K562 (cell line): Measurements from ENCODE around the gene TMTC4. TPM values are rescaled to one million over a fixed set of nuclear protein-coding genes. Genes with fewer than 3 reads are reported as not detected.

Experiments
- ATAC-seq: fragments of 200-7000 bp; cut with Tn5 transposase; 3 replicates; pipeline ENCODE4 v1.9.1; 2020; ENCODE audit warnings: moderate library complexity
- BruUV-seq: library from RNA; stranded (reverse); fragments of 400-500 nt; replicated peaks from 2 replicates; lab custom pipeline; 2021; lab: Mats Ljungman, UMichigan
- CTCF ChIA-PET: fragments of 300-600 bp; formaldehyde crosslinking; extraction: SDS; loops from one replicate; lab custom pipeline; 2021; ENCODE audit warnings: low intra/inter-chr PET ratio; lab: Yijun Ruan, JAX
- POLR2A ChIA-PET: fragments of 300-600, 350-650 bp; sonication (Branson Sonifier 250); formaldehyde crosslinking; extraction: SDS; loops from one replicate; lab custom pipeline; 2021; ENCODE audit warnings: antibody characterized with exemption, inconsistent platforms; lab: Yijun Ruan, JAX
- DNase-seq, 4 experiments: peaks; one replicate each; pipeline versions ENCODE4 v3.0.0 to v3.0.0-alpha.2; 2011 to 2018; ENCODE audit warnings: low spot score in 3 of 4, mixed read lengths in 3 of 4; ENCODE audit errors: extremely low read depth in 1 of 4
- FAIRE-seq: peaks from 2 replicates; lab custom pipeline; 2011; peaks lifted over from hg19 to GRCh38; lab: Jason Lieb, UNC
- H2AFZ ChIP-seq: 2 replicates; pipeline ENCODE4 v1.6.0; 2011; ENCODE audit warnings: low read depth, low read length, control low read depth, inconsistent platforms
- H3K27ac ChIP-seq: fragments of 200-600 bp; 3 replicates; pipeline ENCODE4 v1.8.0; 2011; ENCODE audit warnings: low read depth, mild to moderate bottlenecking, control low read depth, inconsistent platforms, low read length, moderate library complexity, mixed read lengths; ENCODE audit errors: extremely low read depth
- H3K27me3 ChIP-seq, 2 experiments: fragments of 300-600 bp in 1 of 2; 2 replicates in 1 of 2; 3 replicates in 1 of 2; pipeline versions ENCODE4 v1.6.0 to v1.8.0; 2011; ENCODE audit warnings: inconsistent platforms in 2 of 2, low read length in 2 of 2, mild to moderate bottlenecking in 1 of 2, mixed read lengths in 1 of 2, moderate library complexity in 1 of 2; ENCODE audit not compliant: control insufficient read depth in 2 of 2, insufficient read depth in 2 of 2
- H3K36me3 ChIP-seq: fragments of 300-600 bp; 3 replicates; pipeline ENCODE4 v1.8.0; 2011; ENCODE audit warnings: mild to moderate bottlenecking, low read length, inconsistent platforms; ENCODE audit not compliant: control insufficient read depth, insufficient read depth
- H3K4me1 ChIP-seq, 2 experiments: fragments of 200-600 bp in 1 of 2; replicated peaks in 1 of 2; 2 replicates in 1 of 2; 3 replicates in 1 of 2; pipeline versions ENCODE4 v1.5.1 to v1.8.0; 2011; ENCODE audit warnings: inconsistent platforms in 2 of 2, low read length in 2 of 2, mild to moderate bottlenecking in 1 of 2, mixed read lengths in 1 of 2, moderate library complexity in 1 of 2; ENCODE audit not compliant: control insufficient read depth in 2 of 2, insufficient read depth in 2 of 2
- H3K4me2 ChIP-seq: 2 replicates; pipeline ENCODE4 v1.6.1; 2011; ENCODE audit warnings: low read length, control low read depth, inconsistent platforms, mixed read lengths; ENCODE audit not compliant: insufficient read depth
- H3K4me3 ChIP-seq: fragments of 200-600 bp; sonication (generic), shearing (Covaris generic); 2 replicates; pipeline ENCODE4 v1.5.1; 2016; ENCODE audit warnings: control low read depth, inconsistent platforms
- H3K79me2 ChIP-seq: fragments of 200-600 bp; 3 replicates; pipeline ENCODE4 v1.8.0; 2011; ENCODE audit warnings: low read length, inconsistent platforms; ENCODE audit not compliant: control insufficient read depth, insufficient read depth
- H3K9ac ChIP-seq, 2 experiments: 2 replicates each; pipeline versions ENCODE4 v1.6.0 to v1.6.1; 2011; ENCODE audit warnings: low read depth in 2 of 2, low read length in 2 of 2, control low read depth in 1 of 2, inconsistent platforms in 1 of 2, mild to moderate bottlenecking in 1 of 2, mixed read lengths in 1 of 2; ENCODE audit not compliant: insufficient read depth in 1 of 2
- H3K9me1 ChIP-seq: one replicate; pipeline ENCODE4 v1.6.0; 2011; ENCODE audit warnings: inconsistent platforms, mild to moderate bottlenecking, low read length, moderate library complexity; ENCODE audit not compliant: control insufficient read depth, insufficient read depth
- H3K9me3 ChIP-seq: replicated peaks from 2 replicates; pipeline ENCODE4 v1.5.1; 2011; ENCODE audit warnings: low read depth, low read length, inconsistent platforms; ENCODE audit not compliant: control insufficient read depth, insufficient read depth
- H4K20me1 ChIP-seq: replicated peaks from 2 replicates; pipeline ENCODE4 v1.6.1; 2011; ENCODE audit warnings: low read length, inconsistent platforms, mixed read lengths; ENCODE audit not compliant: control insufficient read depth, insufficient read depth
- E2F8 ChIP-seq: fragments of 450-650 bp; IDR thresholded peaks from 2 replicates; pipeline ENCODE4 v1.7.1; 2018; ENCODE audit warnings: mild to moderate bottlenecking, low read depth; ENCODE audit not compliant: partially characterized antibody
- EHMT2 ChIP-seq: fragments of 450-650 bp; IDR thresholded peaks from 2 replicates; pipeline ENCODE4 v1.6.1; 2018; ENCODE audit warnings: antibody characterized with exemption
- EP400 ChIP-seq: fragments of 450-650 bp; IDR thresholded peaks from 2 replicates; pipeline ENCODE4 v1.6.1; 2017; ENCODE audit warnings: antibody characterized with exemption, mild to moderate bottlenecking, moderate library complexity
- GTF3C2 ChIP-seq: IDR thresholded peaks from 3 replicates; pipeline ENCODE4 v1.6.1; 2011; ENCODE audit warnings: borderline replicate concordance, mild to moderate bottlenecking, moderate library complexity; ENCODE audit not compliant: insufficient read length; ENCODE audit errors: extremely low read depth
- HIVEP1 ChIP-seq: fragments of 250-450 bp; sonication (Bioruptor Pico); IDR thresholded peaks from 2 replicates; pipeline ENCODE4 v1.4.0; 2020; ENCODE audit warnings: mild to moderate bottlenecking
- HNRNPH1 ChIP-seq: fragments of 200-400 bp; formaldehyde crosslinking; optimal IDR thresholded peaks from 2 replicates; pipeline ENCODE3; 2017; ENCODE audit warnings: low read depth, mild to moderate bottlenecking, low read length, moderate library complexity
- MAFG ChIP-seq: fragments of 450-650 bp; conservative IDR thresholded peaks from 2 replicates; pipeline ENCODE4 v1.6.1; 2016; ENCODE audit warnings: missing genetic modification characterization, missing compliant biosample characterization
- RBM34 ChIP-seq: fragments of 200-400 bp; formaldehyde crosslinking; IDR thresholded peaks from 2 replicates; pipeline ENCODE4 v1.6.1; 2018; ENCODE audit warnings: low read length, borderline replicate concordance; ENCODE audit not compliant: insufficient read depth
- TEAD4 ChIP-seq, 2 experiments: sonication (generic) in 1 of 2; formaldehyde crosslinking in 1 of 2; IDR thresholded peaks; 2 replicates each; pipeline versions ENCODE4 v1.6.1 to v1.8.0; 2012 to 2022; ENCODE audit warnings: borderline replicate concordance in 1 of 2, inconsistent platforms in 1 of 2, low read length in 1 of 2, mild to moderate bottlenecking in 1 of 2, missing genetic modification reagents in 1 of 2
- ZBTB26 ChIP-seq: fragments of 450-650 bp; formaldehyde crosslinking; IDR thresholded peaks from 2 replicates; pipeline ENCODE4 v1.4.0; 2022; ENCODE audit warnings: missing genetic modification characterization
- ZBTB7A ChIP-seq: IDR thresholded peaks from 2 replicates; pipeline ENCODE4 v1.6.1; 2011; ENCODE audit warnings: low read depth, mild to moderate bottlenecking, low read length, moderate library complexity, borderline replicate concordance; ENCODE audit not compliant: control insufficient read depth
- ZNF316 ChIP-seq: fragments of 450-650 bp; IDR thresholded peaks from 2 replicates; pipeline ENCODE4 v1.6.1; 2016
- WGBS: fragments of 100-300 bp; shearing (Covaris generic); methylation state at CpG from one replicate; pipeline ENCODE4 v1.1.6; 2016; ENCODE audit warnings: low coverage, mixed read lengths; ENCODE audit not compliant: insufficient coverage; ENCODE audit errors: missing lambda C conversion rate; 5-methylcytosine and 5-hydroxymethylcytosine counted together
- in situ Hi-C: fragments of 300-500 bp; cut with MboI; formaldehyde crosslinking; loops from 4 replicates; pipeline ENCODE4 v1.15.0; 2018; ENCODE audit warnings: inconsistent platforms, mixed read lengths
- intact Hi-C: fragments of 100-400 bp; cut with micrococcal nuclease; formaldehyde crosslinking; loops from 2 replicates; pipeline ENCODE4 v1.14.2; 2022
- polyA plus RNA-seq, 8 experiments: library from polyadenylated mRNA; depleted of rRNA in 4 of 8; stranded (reverse) in 5 of 8; unstranded in 3 of 8; fragments of >200 nt; fragmentation: Nextera tagmentation in 2 of 8; fragmentation: Illumina TruSeq in 1 of 8; extraction: Ambion mirVana in 2 of 8; extraction: Trizol in 1 of 8; gene quantifications; 2 replicates each; pipeline versions ENCODE4 v1.2.1 to v1.2.3, GENCODE V29; 2011 to 2014; ENCODE audit warnings: inconsistent platforms in 1 of 8, missing spikeins in 1 of 8
- total RNA-seq, 7 experiments: library from RNA; depleted of rRNA in 6 of 7; stranded (reverse); fragments of >200 nt in 6 of 7; fragmentation: Illumina TruSeq in 2 of 7; extraction: Trizol in 2 of 7; gene quantifications; 2 replicates each; pipeline versions ENCODE4 v1.2.1 to v1.2.3, GENCODE V29; 2011 to 2021; ENCODE audit warnings: low replicate concordance in 1 of 7
- TF ChIP-seq, protein P1 (sequence below): fragments of 250-450 bp; sonication (Bioruptor Pico); IDR thresholded peaks from 2 replicates; pipeline ENCODE4 v1.5.0; 2021; ENCODE audit warnings: mild to moderate bottlenecking, borderline replicate concordance

The TMTC4 gene
- total and polyA plus RNA-seq, 9 of the 15 experiments (the other 6 are each of a cell fraction or from before 2014, with no cell fraction given), result 3.5 to 16.7 (median 11.8) TPM

DNA sequence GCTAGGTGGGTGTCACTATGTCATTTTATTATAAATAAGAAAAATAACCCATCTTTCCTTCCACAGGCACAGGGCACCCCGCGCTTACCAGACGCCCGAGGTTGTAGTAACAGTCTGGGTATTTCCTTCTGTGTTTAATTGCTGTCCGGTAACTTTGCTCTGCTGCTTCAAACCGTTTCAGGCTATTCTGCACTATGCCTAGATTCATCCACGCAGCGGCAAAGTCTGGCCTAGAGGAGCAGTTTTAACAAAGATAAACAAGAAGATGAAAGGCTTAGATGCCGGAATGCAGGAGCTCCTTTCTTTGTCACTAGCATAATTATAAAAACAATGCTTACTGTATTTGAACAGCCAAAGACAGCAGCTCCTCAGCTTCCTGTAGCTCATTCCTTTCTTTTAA is 49.1 kb downstream of the TMTC4 start:
- intact Hi-C loops, result no loop called here
- TF ChIP-seq HIVEP1 (CRISPR knock-in tag) (no peak), TEAD4 (IDR thresholded peaks at IDR 0.05; ENCODE audit: low read length) (no peak), TEAD4 (CRISPR knock-in tag; IDR thresholded peaks at IDR 0.05; ENCODE audit: borderline replicate concordance) (no peak), GTF3C2 (no peak), EP400 (no peak), ZBTB7A (no peak), EHMT2 (no peak), MAFG (no peak), E2F8 (no peak), RBM34 (no peak), ZNF316 (no peak), HNRNPH1 (no peak), ZBTB26 (CRISPR knock-in tag) (no peak)
- TF ChIP-seq, protein P1, sequence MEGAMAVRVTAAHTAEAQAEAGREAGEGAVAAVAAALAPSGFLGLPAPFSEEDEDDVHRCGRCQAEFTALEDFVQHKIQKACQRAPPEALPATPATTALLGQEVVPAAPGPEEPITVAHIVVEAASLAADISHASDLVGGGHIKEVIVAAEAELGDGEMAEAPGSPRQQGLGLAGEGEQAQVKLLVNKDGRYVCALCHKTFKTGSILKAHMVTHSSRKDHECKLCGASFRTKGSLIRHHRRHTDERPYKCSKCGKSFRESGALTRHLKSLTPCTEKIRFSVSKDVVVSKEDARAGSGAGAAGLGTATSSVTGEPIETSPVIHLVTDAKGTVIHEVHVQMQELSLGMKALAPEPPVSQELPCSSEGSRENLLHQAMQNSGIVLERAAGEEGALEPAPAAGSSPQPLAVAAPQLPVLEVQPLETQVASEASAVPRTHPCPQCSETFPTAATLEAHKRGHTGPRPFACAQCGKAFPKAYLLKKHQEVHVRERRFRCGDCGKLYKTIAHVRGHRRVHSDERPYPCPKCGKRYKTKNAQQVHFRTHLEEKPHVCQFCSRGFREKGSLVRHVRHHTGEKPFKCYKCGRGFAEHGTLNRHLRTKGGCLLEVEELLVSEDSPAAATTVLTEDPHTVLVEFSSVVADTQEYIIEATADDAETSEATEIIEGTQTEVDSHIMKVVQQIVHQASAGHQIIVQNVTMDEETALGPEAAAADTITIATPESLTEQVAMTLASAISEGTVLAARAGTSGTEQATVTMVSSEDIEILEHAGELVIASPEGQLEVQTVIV (CRISPR knock-in tag), result no peak

More for the DNA sequence above, 49.1 kb downstream of the TMTC4 start:
- H3K4me3 ChIP-seq, result no peak overlapping the region
- in situ Hi-C loops, result no loop called here
- DNase-seq (no peak), ATAC-seq (no peak), FAIRE-seq (no peak)
- ChIA-PET POLR2A (interaction anchor here (0.9 kb wide), 1 partner anchor 13 kb away, joined by 3 read pairs; no protein-coding TSS in a partner anchor), CTCF (no interaction called here)
- no peaks in the 10 kb centered on the region for H3K9me1 ChIP-seq
- H3K79me2 ChIP-seq, result no peaks in the 10 kb centered on the region
- 89% methylated on average over 8 of the region's 9 CpGs for WGBS
- no peaks in the 10 kb centered on the region for H4K20me1 ChIP-seq
- no peaks in the 10 kb centered on the region for H3K9me3 ChIP-seq
- no peaks in the 10 kb centered on the region for H3K27me3 ChIP-seq
- H3K4me2 ChIP-seq, result no peak overlapping the region
- H3K9ac ChIP-seq, result no peak overlapping the region
- peaks cover 25% of the 10 kb centered on the region; the same call in 1 of the 3 replicates for H3K36me3 ChIP-seq
- H2AFZ ChIP-seq, result no peak overlapping the region
- BruUV-seq, result no TSS peak
- H3K4me1 ChIP-seq, result no peaks in the 10 kb centered on the region
- no peak overlapping the region for H3K27ac ChIP-seq
